ENCODE results near the gene SNAP47.
A peak's percentile ranks its signal among the peaks of the same experiment; 100 is the strongest.
"Not testable (repeated sequence)": the region's sequence is repeated elsewhere in the genome, so short reads cannot be mapped to it uniquely, and the experiment has no call there.

Gene SNAP47

GRCh38 chr1:227734856-227735538 lies at the start of gene SNAP47, which contains the start of gene JMJD4:
Gene SNAP47 (plus strand): TSS chr1:227735435. CDS start chr1:227747737, 12,302 bp downstream.
Gene JMJD4 (minus strand): TSS chr1:227735302. CDS start chr1:227735273, 29 bp downstream.
- peak; percentile 84 to 85 for DNase-seq (ENCODE audit: low read depth in 2 of 2)

GRCh38 chr1:227685807-227686206 lies 49.4 kb upstream of the SNAP47 start:
- DNase-seq (ENCODE audit: low read depth in 2 of 2), result no peak

- DNase-seq (ENCODE audit: low read depth in 2 of 2), result no peak
These were observed 37.8 kb upstream of the SNAP47 start for GRCh38 chr1:227697321-227697864.

GRCh38 chr1:227701631-227702030 lies 33.6 kb upstream of the SNAP47 start:
- not testable (repeated sequence) for DNase-seq (ENCODE audit: low read depth in 2 of 2)

- no peak for DNase-seq (ENCODE audit: low read depth in 2 of 2)
These were observed 27.4 kb upstream of the SNAP47 start for GRCh38 chr1:227707846-227708245.

- no peak for DNase-seq (ENCODE audit: low read depth in 2 of 2)
These were observed 25.8 kb upstream of the SNAP47 start for GRCh38 chr1:227709451-227709850.

GRCh38 chr1:227710474-227710873 lies 24.8 kb upstream of the SNAP47 start:
- DNase-seq (ENCODE audit: low read depth in 2 of 2), result not testable (repeated sequence)

GRCh38 chr1:227712648-227713047 lies 22.6 kb upstream of the SNAP47 start:
- no peak for DNase-seq (ENCODE audit: low read depth in 2 of 2)

- no peak for DNase-seq (ENCODE audit: low read depth in 2 of 2)
These were observed 16.3 kb upstream of the SNAP47 start for GRCh38 chr1:227718932-227719331.

- no peak for DNase-seq (ENCODE audit: low read depth in 2 of 2)
These were observed 11.8 kb upstream of the SNAP47 start for GRCh38 chr1:227723474-227723873.

GRCh38 chr1:227725046-227725445 lies 10.2 kb upstream of the SNAP47 start:
- DNase-seq (ENCODE audit: low read depth in 2 of 2), result no peak

- DNase-seq (ENCODE audit: low read depth in 2 of 2), result no peak
These were observed 8.9 kb upstream of the SNAP47 start for GRCh38 chr1:227726318-227726717.

- DNase-seq (ENCODE audit: low read depth in 2 of 2), result no peak
These were observed 8.2 kb upstream of the SNAP47 start for GRCh38 chr1:227726924-227727599.

GRCh38 chr1:227728059-227728891 lies 7.0 kb upstream of the SNAP47 start:
- DNase-seq (ENCODE audit: low read depth in 2 of 2), result peak; percentile 56 to 64

- DNase-seq (ENCODE audit: low read depth in 2 of 2), result no peak
These were observed 6.4 kb upstream of the SNAP47 start for GRCh38 chr1:227728892-227729143.

- no peak for DNase-seq (ENCODE audit: low read depth in 2 of 2)
These were observed 5.9 kb upstream of the SNAP47 start for GRCh38 chr1:227729144-227729880.

GRCh38 chr1:227729881-227730629 lies 5.2 kb upstream of the SNAP47 start:
- DNase-seq (ENCODE audit: low read depth in 2 of 2), result no peak

- DNase-seq (ENCODE audit: low read depth in 2 of 2), result no peak
These were observed 4.5 kb upstream of the SNAP47 start for GRCh38 chr1:227730630-227731151.

- DNase-seq (ENCODE audit: low read depth in 2 of 2), result no peak
These were observed 4.0 kb upstream of the SNAP47 start for GRCh38 chr1:227731241-227731677.
